Right lobe of liver (tissue), 6 donors: Measurements from ENCODE around the gene PARVA. TPM values are rescaled to one million over a fixed set of nuclear protein-coding genes. Genes with fewer than 3 reads are reported as not detected.

Source experiments
- ATAC-seq, 4 donors: fragments of 200-7000 bp; cut with Tn5 transposase; one replicate each; pipeline ENCODE4 v1.9.1; 2020; ENCODE audit warnings: mild to moderate bottlenecking in 4 of 4, moderate library complexity in 4 of 4
- DNase-seq, 3 donors: peaks; one replicate each; pipeline ENCODE4 v3.0.0-alpha.2; 2020
- H3K27ac ChIP-seq, 3 donors: fragments of 200-600 bp; one replicate each; pipeline ENCODE4 v1.8.0; 2022
- H3K27me3 ChIP-seq, 2 donors: fragments of 200-600 bp; one replicate each; pipeline ENCODE4 v1.8.0; 2022
- H3K36me3 ChIP-seq, 4 donors: fragments of 200-600 bp; sonication (generic) in 1 of 4; one replicate each; pipeline versions ENCODE4 v1.5.1 to v1.8.0; 2017 to 2022; ENCODE audit warnings: control low read depth in 1 of 4
- H3K4me1 ChIP-seq, 4 donors: fragments of 200-600 bp; sonication (generic) in 1 of 4; one replicate each; pipeline versions ENCODE4 v1.5.1 to v1.8.0; 2017 to 2022; ENCODE audit warnings: control low read depth in 1 of 4
- H3K4me3 ChIP-seq, 3 donors: fragments of 200-600 bp; one replicate each; pipeline ENCODE4 v1.8.0; 2022
- H3K9me3 ChIP-seq, 4 donors: fragments of 200-600 bp; sonication (generic) in 1 of 4; one replicate each; pipeline versions ENCODE4 v1.5.1 to v1.8.0; 2017 to 2022; ENCODE audit warnings: control low read depth in 1 of 4
- POLR2A ChIP-seq: fragments of 450-650 bp; IDR thresholded peaks from one replicate; pipeline ENCODE4 v1.6.1; 2017; ENCODE audit warnings: antibody characterized with exemption, mild to moderate bottlenecking
- WGBS: methylation state at CpG from one replicate; pipeline ENCODE4 v1.1.6; 2018; ENCODE audit warnings: low coverage, low lambda C conversion rate; ENCODE audit not compliant: insufficient coverage; ENCODE audit errors: missing lambda C conversion rate; 5-methylcytosine and 5-hydroxymethylcytosine counted together
- intact Hi-C, 2 donors: fragments of 100-400 bp; cut with DNase I; formaldehyde crosslinking; loops; one replicate each; pipeline versions ENCODE4 v1.11.2 to v1.14.1; 2022
- total RNA-seq, 6 experiments: library from RNA; depleted of rRNA in 2 of 6; stranded (reverse); fragments of >200 nt in 2 of 6; fragmentation: NEBNext Ultra II Directional in 3 of 6; extraction: Animal tissue kit (Norgen Biotek cat#: 25700) in 3 of 6; gene quantifications; one replicate each; pipeline versions ENCODE4 v1.1.0 to v1.2.4, GENCODE V29; 2016 to 2023
- TF ChIP-seq, protein P1 (sequence below), 4 donors: fragments of 200-600 bp in 3 of 4; fragments of 450-650 bp in 1 of 4; IDR thresholded peaks; one replicate each; pipeline versions ENCODE4 v1.5.1 to v1.8.0; 2016 to 2022; ENCODE audit warnings: antibody characterized with exemption in 4 of 4, mild to moderate bottlenecking in 2 of 4
- donor health status: DM: no; HTN: yes; CAD: no.
- donor health status: DM: no; HTN: no; CAD: no.
- donor health status: DM: no; HTN: no; CAD: no.
- donor health status: DM: no; HTN: yes; CAD: no.
- donor health status: DM: no; HTN: yes; CAD: no.

The PARVA gene
- total RNA-seq, 6 experiments from 2014 or later, result 11.1 to 27.5 (median 21.8) TPM

DNA sequence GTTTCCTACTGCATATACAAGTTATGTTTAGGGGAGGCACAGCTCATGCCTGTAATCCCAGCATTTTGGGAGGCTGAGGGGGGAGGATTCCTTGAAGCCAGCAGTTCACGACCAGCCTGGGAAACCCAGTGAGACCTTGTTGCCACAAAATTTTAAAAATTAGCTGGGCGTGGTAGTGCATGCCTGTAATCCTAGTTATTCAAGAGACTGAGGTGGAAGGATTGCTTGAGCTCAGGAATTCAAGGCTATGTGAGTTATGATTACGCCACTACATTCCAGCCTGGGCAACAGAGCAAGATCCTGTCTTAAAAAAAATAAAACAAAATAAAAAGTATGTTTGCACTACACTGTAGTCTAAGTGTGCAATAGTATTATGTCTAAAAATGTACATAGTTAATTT, 188.0 kb downstream of the PARVA start:
- intact Hi-C loops, result no loop called here
- 35% methylated on average over 3 of the region's 3 CpGs for WGBS
- H3K27me3 ChIP-seq, result no peaks in the 10 kb centered on the region
- H3K4me3 ChIP-seq, result no peak overlapping the region
- H3K9me3 ChIP-seq, result no peaks in the 10 kb centered on the region
- no peak for ATAC-seq
- DNase-seq, result no peak
- no peaks in the 10 kb centered on the region for H3K4me1 ChIP-seq
- no peaks in the 10 kb centered on the region for H3K36me3 ChIP-seq
- no peak overlapping the region for H3K27ac ChIP-seq
- TF ChIP-seq POLR2A, result no peak
- TF ChIP-seq, protein P1, sequence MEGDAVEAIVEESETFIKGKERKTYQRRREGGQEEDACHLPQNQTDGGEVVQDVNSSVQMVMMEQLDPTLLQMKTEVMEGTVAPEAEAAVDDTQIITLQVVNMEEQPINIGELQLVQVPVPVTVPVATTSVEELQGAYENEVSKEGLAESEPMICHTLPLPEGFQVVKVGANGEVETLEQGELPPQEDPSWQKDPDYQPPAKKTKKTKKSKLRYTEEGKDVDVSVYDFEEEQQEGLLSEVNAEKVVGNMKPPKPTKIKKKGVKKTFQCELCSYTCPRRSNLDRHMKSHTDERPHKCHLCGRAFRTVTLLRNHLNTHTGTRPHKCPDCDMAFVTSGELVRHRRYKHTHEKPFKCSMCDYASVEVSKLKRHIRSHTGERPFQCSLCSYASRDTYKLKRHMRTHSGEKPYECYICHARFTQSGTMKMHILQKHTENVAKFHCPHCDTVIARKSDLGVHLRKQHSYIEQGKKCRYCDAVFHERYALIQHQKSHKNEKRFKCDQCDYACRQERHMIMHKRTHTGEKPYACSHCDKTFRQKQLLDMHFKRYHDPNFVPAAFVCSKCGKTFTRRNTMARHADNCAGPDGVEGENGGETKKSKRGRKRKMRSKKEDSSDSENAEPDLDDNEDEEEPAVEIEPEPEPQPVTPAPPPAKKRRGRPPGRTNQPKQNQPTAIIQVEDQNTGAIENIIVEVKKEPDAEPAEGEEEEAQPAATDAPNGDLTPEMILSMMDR (IDR thresholded peaks at IDR 0.05), result no peak

DNA sequence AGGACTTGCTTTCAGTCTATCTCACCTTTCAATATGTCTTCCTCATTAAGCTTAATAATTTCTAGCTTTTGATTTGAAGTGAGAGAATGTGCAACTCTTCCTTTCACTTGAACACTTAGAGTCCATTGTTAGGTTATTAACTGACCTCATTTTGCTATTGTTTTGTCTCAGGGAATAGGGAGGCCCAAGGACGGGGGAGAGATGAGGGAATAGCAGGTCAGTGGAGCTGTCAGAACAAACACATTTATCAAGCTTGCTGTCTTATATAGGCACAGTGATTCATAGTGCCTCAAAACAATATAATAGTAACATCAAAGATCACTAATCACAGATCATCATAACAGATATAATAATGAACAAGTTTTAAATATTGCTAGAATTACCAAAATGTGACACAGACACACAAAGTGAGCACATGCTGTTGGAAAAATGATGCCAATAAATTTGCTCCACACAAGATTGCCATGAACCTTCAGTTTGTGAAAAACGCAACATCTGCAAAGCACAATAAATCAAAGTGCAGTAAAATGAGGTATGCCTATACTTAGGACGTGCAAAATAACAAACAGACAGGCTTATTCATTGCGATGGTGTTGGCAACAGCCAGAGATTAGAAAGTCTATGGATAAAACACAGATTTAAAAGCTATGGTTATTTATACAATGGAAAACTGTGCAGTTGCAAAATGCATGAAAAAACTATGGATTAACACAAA, 190.5 kb downstream of the PARVA start:
- TF ChIP-seq POLR2A, result no peak
- TF ChIP-seq, protein P1 (IDR thresholded peaks at IDR 0.05), result no peak
- no peaks in the 10 kb centered on the region for H3K27me3 ChIP-seq
- ATAC-seq, result no peak
- WGBS, result 50% methylated on average over 4 of the region's 4 CpGs
- DNase-seq, result no peak
- no peaks in the 10 kb centered on the region for H3K9me3 ChIP-seq
- H3K4me1 ChIP-seq, result no peaks in the 10 kb centered on the region
- H3K27ac ChIP-seq, result no peak overlapping the region
- H3K36me3 ChIP-seq, result no peaks in the 10 kb centered on the region
- no peak overlapping the region for H3K4me3 ChIP-seq
- intact Hi-C loops, result no loop called here

DNA sequence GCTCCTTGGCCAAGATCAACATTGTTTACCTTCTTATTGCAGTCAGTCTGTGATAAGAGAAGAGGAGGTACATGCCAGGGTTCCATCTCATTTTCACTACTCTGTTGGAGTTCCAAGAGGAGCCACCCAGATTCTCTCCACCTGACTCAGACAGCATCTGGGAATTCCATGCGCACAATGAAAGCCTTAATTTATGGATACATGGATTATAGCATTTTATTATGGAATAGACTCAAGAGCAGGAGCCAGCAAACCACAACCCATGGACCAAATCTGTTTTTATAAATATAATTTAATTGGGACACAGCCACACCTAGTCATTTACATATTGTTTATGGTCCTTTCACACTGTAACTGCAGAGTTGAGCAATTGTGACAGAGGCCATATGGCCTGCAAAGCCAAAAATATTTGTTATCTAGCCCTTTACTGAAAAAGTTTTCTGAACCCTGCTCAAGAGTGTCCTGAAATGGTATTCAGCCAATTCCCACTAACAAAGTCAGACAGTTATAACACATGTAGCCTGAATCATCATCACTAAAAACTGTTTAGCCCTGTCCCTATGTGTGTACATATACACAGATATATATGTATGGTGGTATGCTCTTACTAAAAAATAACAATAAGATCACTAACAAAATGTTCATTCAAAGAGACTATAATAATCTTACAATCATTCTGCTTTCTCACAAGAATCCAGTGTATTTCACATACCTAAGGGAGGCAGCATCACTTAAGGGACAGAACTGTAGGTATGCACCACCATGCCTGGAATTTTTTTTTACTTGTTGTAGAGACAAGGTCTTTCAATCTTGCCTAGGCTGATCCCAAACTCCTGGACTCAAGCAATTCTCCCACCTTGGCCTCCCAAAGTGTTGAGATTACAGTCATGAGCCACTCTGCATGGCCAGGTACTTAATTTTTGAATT, 192.4 kb downstream of the PARVA start:
- intact Hi-C loops, result no loop called here
- DNase-seq (no peak), ATAC-seq (no peak)
- no peaks in the 10 kb centered on the region for H3K9me3 ChIP-seq
- 100% methylated on average over 1 of the region's 1 CpG for WGBS
- TF ChIP-seq POLR2A, result no peak
- TF ChIP-seq, protein P1 (IDR thresholded peaks at IDR 0.05), result no peak
- H3K4me1 ChIP-seq, result no peaks in the 10 kb centered on the region
- no peak overlapping the region for H3K27ac ChIP-seq
- no peak overlapping the region for H3K4me3 ChIP-seq
- no peaks in the 10 kb centered on the region for H3K36me3 ChIP-seq
- no peaks in the 10 kb centered on the region for H3K27me3 ChIP-seq

DNA sequence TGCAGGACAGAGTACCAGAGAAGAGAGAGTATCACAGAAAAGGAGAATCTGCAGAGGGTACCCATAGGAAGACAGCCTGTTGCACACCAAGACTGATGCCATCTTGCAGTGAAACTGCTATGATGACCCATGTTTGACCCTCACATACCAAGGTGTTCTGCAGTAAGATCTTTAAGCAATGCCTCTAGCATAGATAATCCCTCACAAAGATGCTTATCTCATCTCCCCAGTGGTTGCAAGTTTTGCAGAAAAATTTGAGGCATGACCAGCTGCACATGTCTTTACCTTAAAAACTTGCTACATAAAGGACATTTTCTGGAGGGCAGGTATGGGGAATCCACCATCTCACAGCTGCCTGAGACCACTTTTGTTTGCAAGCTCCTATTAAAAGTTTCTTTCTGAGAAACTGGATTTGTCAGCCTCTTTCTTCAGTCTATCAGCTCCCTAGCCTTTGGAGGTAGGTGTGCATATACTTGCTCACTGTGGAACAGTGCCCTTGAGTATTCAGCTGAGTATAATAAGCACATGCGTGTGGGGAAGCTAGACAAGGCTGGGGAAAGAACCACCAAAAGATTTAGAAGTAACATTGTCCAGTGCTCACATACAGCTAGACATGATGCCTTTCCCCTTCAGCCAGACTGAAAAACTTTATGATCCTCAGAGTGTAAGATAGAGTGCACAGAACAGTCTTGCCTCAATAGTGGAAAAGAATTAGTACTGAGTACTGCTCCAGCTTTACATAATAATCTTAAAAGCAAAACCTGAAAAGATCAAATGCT, 196.5 kb downstream of the PARVA start:
- Histone ChIP-seq H3K36me3 (no peaks in the 10 kb centered on the region), H3K27me3 (no peaks in the 10 kb centered on the region), H3K9me3 (no peaks in the 10 kb centered on the region), H3K4me3 (no peak overlapping the region), H3K27ac (no peak overlapping the region), H3K4me1 (no peaks in the 10 kb centered on the region)
- 67% methylated on average over 1 of the region's 1 CpG for WGBS
- intact Hi-C loops, result no loop called here
- no peak for ATAC-seq
- no peak for TF ChIP-seq POLR2A
- TF ChIP-seq, protein P1 (IDR thresholded peaks at IDR 0.05), result no peak
- DNase-seq, result no peak
